ENCODE measurements around the gene MCEMP1.

Gene MCEMP1

DNA sequence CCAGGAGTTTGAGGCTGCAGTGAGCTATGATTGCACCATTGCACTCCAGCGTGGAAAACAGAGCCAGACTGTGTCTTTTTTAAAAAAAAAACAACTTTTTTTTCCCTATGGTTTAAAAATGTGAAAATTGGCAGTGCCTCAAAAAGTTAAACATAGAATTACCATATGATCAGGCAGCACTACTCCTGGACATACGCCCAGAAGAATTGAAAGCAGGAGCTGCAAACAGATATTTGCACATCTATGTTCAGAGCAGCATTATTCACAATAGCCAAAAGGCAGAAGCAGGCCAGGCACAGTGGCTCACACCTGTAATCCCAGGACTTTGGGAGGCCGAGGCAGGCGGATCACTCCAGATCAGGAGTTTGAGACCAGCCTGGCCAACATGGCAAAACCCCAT, 11.8 kb upstream of the MCEMP1 start:
- DNase-seq (ENCODE audit: low read depth) = peak; percentile 54
- no peak overlapping the region for H3K4me3 ChIP-seq (ENCODE audit: low read length)
- no peak for TF ChIP-seq CTCF (conservative IDR thresholded peaks at IDR 0.05; ENCODE audit: low read length)

- no peak within 1 kb of the TSS for H3K4me3 ChIP-seq (ENCODE audit: low read length)
- TF ChIP-seq CTCF (conservative IDR thresholded peaks at IDR 0.05; ENCODE audit: low read length) = no peak
- DNase-seq (ENCODE audit: low read depth) = no peak
Measured at GRCh38 chr19:7668842-7669241, 8.0 kb upstream of the MCEMP1 start, which contains the start of gene RETN. RETN (plus strand) TSS chr19:7669049; CDS start chr19:7669327, 278 bp downstream.

- no peak for TF ChIP-seq CTCF (conservative IDR thresholded peaks at IDR 0.05; ENCODE audit: low read length)
- DNase-seq (ENCODE audit: low read depth) = no peak
- H3K4me3 ChIP-seq (ENCODE audit: low read length) = no peak overlapping the region
Measured at GRCh38 chr19:7669641-7670040, 7.2 kb upstream of the MCEMP1 start.

DNA sequence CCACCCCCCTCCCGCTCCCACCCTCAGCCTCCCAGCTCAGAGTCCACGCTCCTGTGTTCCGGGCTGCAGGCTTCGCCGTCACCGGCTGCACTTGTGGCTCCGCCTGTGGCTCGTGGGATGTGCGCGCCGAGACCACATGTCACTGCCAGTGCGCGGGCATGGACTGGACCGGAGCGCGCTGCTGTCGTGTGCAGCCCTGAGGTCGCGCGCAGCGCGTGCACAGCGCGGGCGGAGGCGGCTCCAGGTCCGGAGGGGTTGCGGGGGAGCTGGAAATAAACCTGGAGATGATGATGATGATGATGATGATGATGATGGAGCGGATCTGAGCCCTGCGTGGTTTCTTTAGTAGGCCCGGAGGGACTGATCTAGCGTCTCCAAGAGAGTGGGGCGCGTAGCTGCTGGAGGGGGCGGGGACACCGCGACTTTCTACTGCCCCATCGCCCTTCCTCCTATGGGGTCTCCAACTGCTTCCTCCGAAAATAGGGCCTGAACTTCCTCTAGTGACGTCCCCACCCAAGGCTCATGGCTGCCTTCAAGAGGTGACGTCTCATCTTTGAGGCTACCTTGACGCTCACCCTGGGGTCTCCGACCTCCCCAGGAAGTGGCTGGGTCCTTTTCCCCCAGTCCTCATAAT, 6.6 kb upstream of the MCEMP1 start:
- no peak for DNase-seq (ENCODE audit: low read depth)
- TF ChIP-seq CTCF (conservative IDR thresholded peaks at IDR 0.05; ENCODE audit: low read length) = no peak
- no peak overlapping the region for H3K4me3 ChIP-seq (ENCODE audit: low read length)

GRCh38 chr19:7670790-7671189, 6.1 kb upstream of the MCEMP1 start:
- no peak for TF ChIP-seq CTCF (conservative IDR thresholded peaks at IDR 0.05; ENCODE audit: low read length)
- DNase-seq (ENCODE audit: low read depth) = no peak
- no peak overlapping the region for H3K4me3 ChIP-seq (ENCODE audit: low read length)

DNA sequence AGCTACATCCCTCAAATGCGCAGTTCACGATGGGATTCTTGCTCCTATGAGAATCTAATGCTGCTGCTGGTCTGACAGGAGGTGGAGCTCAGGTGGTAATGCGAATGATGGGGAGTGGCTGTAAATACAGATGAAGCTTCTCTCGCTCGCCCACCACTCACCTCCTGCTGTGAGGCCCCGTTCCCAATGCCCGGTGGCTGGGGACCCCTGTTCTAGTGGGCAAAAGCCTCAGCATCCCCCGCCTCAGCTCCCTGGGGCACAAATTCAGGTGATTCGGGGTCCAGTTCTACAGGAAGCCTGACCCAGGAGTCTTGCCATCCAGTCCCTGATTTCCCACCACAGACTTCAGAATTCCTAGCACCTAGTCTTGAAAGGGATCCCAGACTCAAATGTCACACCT, 4.4 kb upstream of the MCEMP1 start:
- TF ChIP-seq CTCF (conservative IDR thresholded peaks at IDR 0.05; ENCODE audit: low read length) = no peak
- no peak for DNase-seq (ENCODE audit: low read depth)
- no peak overlapping the region for H3K4me3 ChIP-seq (ENCODE audit: low read length)
